GM23338 (cell line): Measurements from ENCODE around the gene CLNK. TPM values are rescaled to one million over a fixed set of nuclear protein-coding genes. Genes with fewer than 3 reads are reported as not detected.

Source experiments
- ATAC-seq: fragments of 200-7000 bp; cut with Tn5 transposase; 3 replicates; pipeline ENCODE4 v1.9.1; 2020
- DNase-seq: peaks from one replicate; pipeline ENCODE4 v3.0.0-alpha.2; 2015; ENCODE audit warnings: low spot score
- H2AFZ ChIP-seq: fragments of 200-600 bp; sonication (generic); 2 replicates; pipeline ENCODE4 v1.8.0; 2016; ENCODE audit warnings: antibody characterized with exemption, mild to moderate bottlenecking, moderate library complexity
- H3F3A ChIP-seq: fragments of 200-600 bp; sonication (generic); replicated peaks from 2 replicates; pipeline ENCODE4 v1.8.0; 2017; ENCODE audit warnings: antibody characterized with exemption, mixed run types, low read depth
- H3K27ac ChIP-seq: fragments of 200-600 bp; sonication (generic); 2 replicates; pipeline ENCODE4 v1.6.1; 2016; ENCODE audit warnings: low read depth
- H3K27me3 ChIP-seq: fragments of 200-600 bp; sonication (generic); 2 replicates; pipeline ENCODE4 v1.8.0; 2016; ENCODE audit warnings: mild to moderate bottlenecking, mixed run types, moderate library complexity; ENCODE audit not compliant: insufficient read depth
- H3K36me3 ChIP-seq: fragments of 200-600 bp; sonication (generic); 2 replicates; pipeline ENCODE4 v1.8.0; 2016; ENCODE audit warnings: mild to moderate bottlenecking; ENCODE audit not compliant: insufficient read depth
- H3K4me1 ChIP-seq: fragments of 200-600 bp; sonication (generic); 2 replicates; pipeline ENCODE4 v1.8.0; 2016; ENCODE audit warnings: mild to moderate bottlenecking, moderate library complexity; ENCODE audit not compliant: insufficient read depth
- H3K4me2 ChIP-seq: fragments of 200-600 bp; sonication (generic); 2 replicates; pipeline ENCODE4 v1.7.1; 2017; ENCODE audit warnings: mixed run types
- H3K4me3 ChIP-seq: fragments of 200-600 bp; sonication (generic); 2 replicates; pipeline ENCODE4 v1.6.1; 2016; ENCODE audit warnings: mixed run types
- H3K79me2 ChIP-seq: fragments of 200-600 bp; sonication (generic); replicated peaks from 2 replicates; pipeline ENCODE4 v1.8.0; 2017; ENCODE audit warnings: mild to moderate bottlenecking; ENCODE audit not compliant: insufficient read depth
- H3K9me2 ChIP-seq: fragments of 200-600 bp; sonication (generic); 2 replicates; pipeline ENCODE4 v1.8.0; 2017; ENCODE audit not compliant: insufficient read depth
- H4K20me1 ChIP-seq: fragments of 200-600 bp; sonication (generic); replicated peaks from 2 replicates; pipeline ENCODE4 v1.8.0; 2017; ENCODE audit warnings: mild to moderate bottlenecking; ENCODE audit not compliant: insufficient read depth
- H3K27ac Mint-ChIP-seq: 2 replicates; pipeline ENCODE4 v1.8.0; 2020; ENCODE audit warnings: inconsistent platforms, mild to moderate bottlenecking, moderate library complexity, mixed read lengths
- H3K27me3 Mint-ChIP-seq: 3 replicates; pipeline ENCODE4 v1.8.0; 2022; ENCODE audit warnings: low read depth, mild to moderate bottlenecking, moderate library complexity, mixed read lengths, inconsistent platforms; ENCODE audit not compliant: insufficient read depth, poor library complexity
- H3K36me3 Mint-ChIP-seq: 3 replicates; pipeline ENCODE4 v1.8.0; 2021; ENCODE audit warnings: low read depth, mild to moderate bottlenecking, inconsistent platforms, moderate library complexity, mixed read lengths
- H3K4me1 Mint-ChIP-seq: 3 replicates; pipeline ENCODE4 v1.8.0; 2020; ENCODE audit warnings: mild to moderate bottlenecking, inconsistent platforms, mixed read lengths
- H3K4me3 Mint-ChIP-seq: 3 replicates; pipeline ENCODE4 v1.8.0; 2021; ENCODE audit warnings: moderate library complexity, mild to moderate bottlenecking, inconsistent platforms, mixed read lengths
- H3K9me3 Mint-ChIP-seq: 3 replicates; pipeline ENCODE4 v1.8.0; 2020; ENCODE audit warnings: moderate library complexity, mild to moderate bottlenecking, inconsistent platforms, mixed read lengths
- CREB1 ChIP-seq: fragments of 250-450 bp; sonication (Bioruptor Pico); IDR thresholded peaks from 2 replicates; pipeline ENCODE4 v1.5.0; 2020; ENCODE audit warnings: low read depth, mild to moderate bottlenecking, moderate library complexity
- EZH2 ChIP-seq: fragments of 200-600 bp; sonication (generic); IDR thresholded peaks from one replicate; pipeline ENCODE4 v1.8.0; 2017; ENCODE audit warnings: antibody characterized with exemption, mild to moderate bottlenecking, low read depth; ENCODE audit not compliant: unreplicated experiment
- EZH2phosphoT487 ChIP-seq: fragments of 200-600 bp; sonication (generic); IDR thresholded peaks from one replicate; pipeline ENCODE4 v1.8.1; 2018; ENCODE audit warnings: antibody characterized with exemption; ENCODE audit not compliant: unreplicated experiment
- JUNB ChIP-seq: IDR thresholded peaks from one replicate; pipeline ENCODE4 v1.6.1; 2016; ENCODE audit warnings: antibody characterized with exemption; ENCODE audit not compliant: unreplicated experiment
- NANOG ChIP-seq: IDR thresholded peaks from 2 replicates; pipeline ENCODE4 v1.6.1; 2016; ENCODE audit warnings: antibody characterized with exemption, borderline replicate concordance
- POLR2AphosphoS5 ChIP-seq: IDR thresholded peaks from 2 replicates; pipeline ENCODE4 v1.6.1; 2016; ENCODE audit warnings: antibody characterized with exemption, low read depth
- STAT1 ChIP-seq: IDR thresholded peaks from one replicate; pipeline ENCODE4 v1.6.1; 2016; ENCODE audit warnings: antibody characterized with exemption; ENCODE audit not compliant: unreplicated experiment
- ZNF114 ChIP-seq: fragments of 250-450 bp; sonication (Bioruptor Pico); IDR thresholded peaks from 2 replicates; pipeline ENCODE4 v1.5.0; 2020; ENCODE audit warnings: mild to moderate bottlenecking, moderate library complexity
- ZNF331 ChIP-seq: fragments of 250-450 bp; sonication (Bioruptor Pico); IDR thresholded peaks from 2 replicates; pipeline ENCODE4 v1.5.0; 2020; ENCODE audit warnings: low read depth, mild to moderate bottlenecking, moderate library complexity
- polyA plus RNA-seq: library from polyadenylated mRNA; unstranded; fragments of >200 nt; fragmentation: Nextera tagmentation; extraction: Ambion mirVana; gene quantifications from 2 replicates; pipeline ENCODE4 v1.2.1, GENCODE V29; 2016
- total RNA-seq: library from RNA; depleted of rRNA; stranded (reverse); fragments of >200 nt; shearing (Covaris generic); gene quantifications from 2 replicates; pipeline ENCODE4 v1.2.3, GENCODE V29; 2014
- TF ChIP-seq, protein P1 (sequence below): fragments of 250-450 bp; sonication (Bioruptor Pico); IDR thresholded peaks from 2 replicates; pipeline ENCODE4 v1.5.0; 2020; ENCODE audit warnings: mild to moderate bottlenecking, moderate library complexity
- TF ChIP-seq, protein P2 (sequence below), 2 experiments: fragments of 200-600 bp in 1 of 2; sonication (generic) in 1 of 2; conservative IDR thresholded peaks; 2 replicates each; pipeline versions ENCODE4 v1.5.1 to v1.6.1; 2016 to 2017; ENCODE audit warnings: antibody characterized with exemption in 2 of 2, low read depth in 2 of 2, mild to moderate bottlenecking in 2 of 2, moderate library complexity in 1 of 2
- TF ChIP-seq, protein P3 (sequence below): IDR thresholded peaks from one replicate; pipeline ENCODE4 v1.6.1; 2018; ENCODE audit warnings: antibody characterized with exemption; ENCODE audit not compliant: unreplicated experiment
- TF ChIP-seq, protein P4 (sequence below): IDR thresholded peaks from 2 replicates; pipeline ENCODE4 v1.6.1; 2016; ENCODE audit warnings: antibody characterized with exemption

Gene CLNK
- total and polyA plus RNA-seq, 2 experiments from 2014 or later: not detected

DNA sequence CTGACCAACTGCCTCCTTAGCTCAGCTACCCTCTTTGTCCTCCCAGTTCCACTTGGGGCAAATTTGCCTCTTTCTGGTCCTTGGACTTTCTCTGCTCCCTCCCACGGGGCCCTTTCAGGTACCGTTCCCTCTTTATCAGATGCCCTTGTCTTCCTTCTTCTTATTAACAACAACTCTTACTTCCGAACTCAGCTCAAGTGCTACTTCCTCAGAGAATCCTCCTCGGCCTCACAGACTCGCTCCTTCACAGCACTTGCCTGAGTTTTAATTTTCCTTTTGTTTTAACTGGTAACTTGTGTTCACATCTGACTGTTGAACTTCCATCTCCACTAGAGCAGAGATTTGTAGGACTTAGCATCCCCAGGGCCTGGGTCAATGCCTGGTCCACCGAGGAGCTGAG, 85.7 kb downstream of the CLNK start:
- Histone ChIP-seq H3K4me1 (peaks cover 8% of the 10 kb centered on the region; the same call in 1 of the 2 replicates), H3K4me2 (no peak overlapping the region), H3K79me2 (no peaks in the 10 kb centered on the region), H4K20me1 (no peaks in the 10 kb centered on the region), H3F3A (no peaks in the 10 kb centered on the region), H2AFZ (peak overlapping the region; percentile 88), H3K36me3 (no peaks in the 10 kb centered on the region), H3K9me2 (peaks cover 5% of the 10 kb centered on the region; the same call in 1 of the 2 replicates), H3K27me3 (no peaks in the 10 kb centered on the region), H3K27ac (no peak overlapping the region), H3K4me3 (no peak overlapping the region)
- no peak overlapping the region for H3K27ac Mint-ChIP-seq
- no peaks in the 10 kb centered on the region for H3K36me3 Mint-ChIP-seq
- peaks cover 20% of the 10 kb centered on the region for H3K4me1 Mint-ChIP-seq
- ATAC-seq (no peak), DNase-seq (no peak)
- no peak overlapping the region for H3K4me3 Mint-ChIP-seq
- H3K27me3 Mint-ChIP-seq: peaks cover 2% of the 10 kb centered on the region
- TF ChIP-seq EZH2: no peak
- no peak for TF ChIP-seq NANOG
- TF ChIP-seq CREB1: no peak
- TF ChIP-seq, protein P1, sequence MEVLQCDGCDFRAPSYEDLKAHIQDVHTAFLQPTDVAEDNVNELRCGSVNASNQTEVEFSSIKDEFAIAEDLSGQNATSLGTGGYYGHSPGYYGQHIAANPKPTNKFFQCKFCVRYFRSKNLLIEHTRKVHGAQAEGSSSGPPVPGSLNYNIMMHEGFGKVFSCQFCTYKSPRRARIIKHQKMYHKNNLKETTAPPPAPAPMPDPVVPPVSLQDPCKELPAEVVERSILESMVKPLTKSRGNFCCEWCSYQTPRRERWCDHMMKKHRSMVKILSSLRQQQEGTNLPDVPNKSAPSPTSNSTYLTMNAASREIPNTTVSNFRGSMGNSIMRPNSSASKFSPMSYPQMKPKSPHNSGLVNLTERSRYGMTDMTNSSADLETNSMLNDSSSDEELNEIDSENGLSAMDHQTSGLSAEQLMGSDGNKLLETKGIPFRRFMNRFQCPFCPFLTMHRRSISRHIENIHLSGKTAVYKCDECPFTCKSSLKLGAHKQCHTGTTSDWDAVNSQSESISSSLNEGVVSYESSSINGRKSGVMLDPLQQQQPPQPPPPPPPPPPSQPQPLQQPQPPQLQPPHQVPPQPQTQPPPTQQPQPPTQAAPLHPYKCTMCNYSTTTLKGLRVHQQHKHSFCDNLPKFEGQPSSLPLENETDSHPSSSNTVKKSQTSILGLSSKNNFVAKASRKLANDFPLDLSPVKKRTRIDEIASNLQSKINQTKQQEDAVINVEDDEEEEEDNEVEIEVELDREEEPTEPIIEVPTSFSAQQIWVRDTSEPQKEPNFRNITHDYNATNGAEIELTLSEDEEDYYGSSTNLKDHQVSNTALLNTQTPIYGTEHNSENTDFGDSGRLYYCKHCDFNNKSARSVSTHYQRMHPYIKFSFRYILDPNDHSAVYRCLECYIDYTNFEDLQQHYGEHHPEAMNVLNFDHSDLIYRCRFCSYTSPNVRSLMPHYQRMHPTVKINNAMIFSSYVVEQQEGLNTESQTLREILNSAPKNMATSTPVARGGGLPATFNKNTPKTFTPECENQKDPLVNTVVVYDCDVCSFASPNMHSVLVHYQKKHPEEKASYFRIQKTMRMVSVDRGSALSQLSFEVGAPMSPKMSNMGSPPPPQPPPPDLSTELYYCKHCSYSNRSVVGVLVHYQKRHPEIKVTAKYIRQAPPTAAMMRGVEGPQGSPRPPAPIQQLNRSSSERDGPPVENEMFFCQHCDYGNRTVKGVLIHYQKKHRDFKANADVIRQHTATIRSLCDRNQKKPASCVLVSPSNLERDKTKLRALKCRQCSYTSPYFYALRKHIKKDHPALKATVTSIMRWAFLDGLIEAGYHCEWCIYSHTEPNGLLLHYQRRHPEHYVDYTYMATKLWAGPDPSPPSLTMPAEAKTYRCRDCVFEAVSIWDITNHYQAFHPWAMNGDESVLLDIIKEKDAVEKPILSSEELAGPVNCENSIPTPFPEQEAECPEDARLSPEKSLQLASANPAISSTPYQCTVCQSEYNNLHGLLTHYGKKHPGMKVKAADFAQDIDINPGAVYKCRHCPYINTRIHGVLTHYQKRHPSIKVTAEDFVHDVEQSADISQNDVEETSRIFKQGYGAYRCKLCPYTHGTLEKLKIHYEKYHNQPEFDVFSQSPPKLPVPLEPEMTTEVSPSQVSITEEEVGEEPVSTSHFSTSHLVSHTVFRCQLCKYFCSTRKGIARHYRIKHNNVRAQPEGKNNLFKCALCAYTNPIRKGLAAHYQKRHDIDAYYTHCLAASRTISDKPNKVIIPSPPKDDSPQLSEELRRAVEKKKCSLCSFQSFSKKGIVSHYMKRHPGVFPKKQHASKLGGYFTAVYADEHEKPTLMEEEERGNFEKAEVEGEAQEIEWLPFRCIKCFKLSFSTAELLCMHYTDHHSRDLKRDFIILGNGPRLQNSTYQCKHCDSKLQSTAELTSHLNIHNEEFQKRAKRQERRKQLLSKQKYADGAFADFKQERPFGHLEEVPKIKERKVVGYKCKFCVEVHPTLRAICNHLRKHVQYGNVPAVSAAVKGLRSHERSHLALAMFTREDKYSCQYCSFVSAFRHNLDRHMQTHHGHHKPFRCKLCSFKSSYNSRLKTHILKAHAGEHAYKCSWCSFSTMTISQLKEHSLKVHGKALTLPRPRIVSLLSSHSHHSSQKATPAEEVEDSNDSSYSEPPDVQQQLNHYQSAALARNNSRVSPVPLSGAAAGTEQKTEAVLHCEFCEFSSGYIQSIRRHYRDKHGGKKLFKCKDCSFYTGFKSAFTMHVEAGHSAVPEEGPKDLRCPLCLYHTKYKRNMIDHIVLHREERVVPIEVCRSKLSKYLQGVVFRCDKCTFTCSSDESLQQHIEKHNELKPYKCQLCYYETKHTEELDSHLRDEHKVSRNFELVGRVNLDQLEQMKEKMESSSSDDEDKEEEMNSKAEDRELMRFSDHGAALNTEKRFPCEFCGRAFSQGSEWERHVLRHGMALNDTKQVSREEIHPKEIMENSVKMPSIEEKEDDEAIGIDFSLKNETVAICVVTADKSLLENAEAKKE (CRISPR knock-in tag): no peak
- TF ChIP-seq ZNF114 (CRISPR knock-in tag): no peak
- no peak for TF ChIP-seq POLR2AphosphoS5
- TF ChIP-seq, protein P2, sequence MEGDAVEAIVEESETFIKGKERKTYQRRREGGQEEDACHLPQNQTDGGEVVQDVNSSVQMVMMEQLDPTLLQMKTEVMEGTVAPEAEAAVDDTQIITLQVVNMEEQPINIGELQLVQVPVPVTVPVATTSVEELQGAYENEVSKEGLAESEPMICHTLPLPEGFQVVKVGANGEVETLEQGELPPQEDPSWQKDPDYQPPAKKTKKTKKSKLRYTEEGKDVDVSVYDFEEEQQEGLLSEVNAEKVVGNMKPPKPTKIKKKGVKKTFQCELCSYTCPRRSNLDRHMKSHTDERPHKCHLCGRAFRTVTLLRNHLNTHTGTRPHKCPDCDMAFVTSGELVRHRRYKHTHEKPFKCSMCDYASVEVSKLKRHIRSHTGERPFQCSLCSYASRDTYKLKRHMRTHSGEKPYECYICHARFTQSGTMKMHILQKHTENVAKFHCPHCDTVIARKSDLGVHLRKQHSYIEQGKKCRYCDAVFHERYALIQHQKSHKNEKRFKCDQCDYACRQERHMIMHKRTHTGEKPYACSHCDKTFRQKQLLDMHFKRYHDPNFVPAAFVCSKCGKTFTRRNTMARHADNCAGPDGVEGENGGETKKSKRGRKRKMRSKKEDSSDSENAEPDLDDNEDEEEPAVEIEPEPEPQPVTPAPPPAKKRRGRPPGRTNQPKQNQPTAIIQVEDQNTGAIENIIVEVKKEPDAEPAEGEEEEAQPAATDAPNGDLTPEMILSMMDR (conservative IDR thresholded peaks at IDR 0.05; ENCODE audit: low read depth in 2 of 2): no peak
- TF ChIP-seq, protein P3, sequence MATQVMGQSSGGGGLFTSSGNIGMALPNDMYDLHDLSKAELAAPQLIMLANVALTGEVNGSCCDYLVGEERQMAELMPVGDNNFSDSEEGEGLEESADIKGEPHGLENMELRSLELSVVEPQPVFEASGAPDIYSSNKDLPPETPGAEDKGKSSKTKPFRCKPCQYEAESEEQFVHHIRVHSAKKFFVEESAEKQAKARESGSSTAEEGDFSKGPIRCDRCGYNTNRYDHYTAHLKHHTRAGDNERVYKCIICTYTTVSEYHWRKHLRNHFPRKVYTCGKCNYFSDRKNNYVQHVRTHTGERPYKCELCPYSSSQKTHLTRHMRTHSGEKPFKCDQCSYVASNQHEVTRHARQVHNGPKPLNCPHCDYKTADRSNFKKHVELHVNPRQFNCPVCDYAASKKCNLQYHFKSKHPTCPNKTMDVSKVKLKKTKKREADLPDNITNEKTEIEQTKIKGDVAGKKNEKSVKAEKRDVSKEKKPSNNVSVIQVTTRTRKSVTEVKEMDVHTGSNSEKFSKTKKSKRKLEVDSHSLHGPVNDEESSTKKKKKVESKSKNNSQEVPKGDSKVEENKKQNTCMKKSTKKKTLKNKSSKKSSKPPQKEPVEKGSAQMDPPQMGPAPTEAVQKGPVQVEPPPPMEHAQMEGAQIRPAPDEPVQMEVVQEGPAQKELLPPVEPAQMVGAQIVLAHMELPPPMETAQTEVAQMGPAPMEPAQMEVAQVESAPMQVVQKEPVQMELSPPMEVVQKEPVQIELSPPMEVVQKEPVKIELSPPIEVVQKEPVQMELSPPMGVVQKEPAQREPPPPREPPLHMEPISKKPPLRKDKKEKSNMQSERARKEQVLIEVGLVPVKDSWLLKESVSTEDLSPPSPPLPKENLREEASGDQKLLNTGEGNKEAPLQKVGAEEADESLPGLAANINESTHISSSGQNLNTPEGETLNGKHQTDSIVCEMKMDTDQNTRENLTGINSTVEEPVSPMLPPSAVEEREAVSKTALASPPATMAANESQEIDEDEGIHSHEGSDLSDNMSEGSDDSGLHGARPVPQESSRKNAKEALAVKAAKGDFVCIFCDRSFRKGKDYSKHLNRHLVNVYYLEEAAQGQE: no peak
- TF ChIP-seq STAT1: no peak
- no peak for TF ChIP-seq EZH2phosphoT487
- no peak for TF ChIP-seq ZNF331 (CRISPR knock-in tag)
- TF ChIP-seq JUNB: no peak
- TF ChIP-seq, protein P4, sequence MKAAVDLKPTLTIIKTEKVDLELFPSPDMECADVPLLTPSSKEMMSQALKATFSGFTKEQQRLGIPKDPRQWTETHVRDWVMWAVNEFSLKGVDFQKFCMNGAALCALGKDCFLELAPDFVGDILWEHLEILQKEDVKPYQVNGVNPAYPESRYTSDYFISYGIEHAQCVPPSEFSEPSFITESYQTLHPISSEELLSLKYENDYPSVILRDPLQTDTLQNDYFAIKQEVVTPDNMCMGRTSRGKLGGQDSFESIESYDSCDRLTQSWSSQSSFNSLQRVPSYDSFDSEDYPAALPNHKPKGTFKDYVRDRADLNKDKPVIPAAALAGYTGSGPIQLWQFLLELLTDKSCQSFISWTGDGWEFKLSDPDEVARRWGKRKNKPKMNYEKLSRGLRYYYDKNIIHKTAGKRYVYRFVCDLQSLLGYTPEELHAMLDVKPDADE: no peak
- no peaks in the 10 kb centered on the region; the same call in 2 of the 3 replicates for H3K9me3 Mint-ChIP-seq
